Measurements from ENCODE around the gene ARHGAP28.

ARHGAP28 gene

GRCh38 chr18:6950641-6951040, 221.1 kb downstream of the ARHGAP28 start:
- 96% methylated on average over 14 of the region's 14 CpGs for WGBS, 2 experiments
- peaks cover 56% of the 10 kb centered on the region for H3K36me3 ChIP-seq (ENCODE audit: control insufficient read depth, insufficient read depth, low read length)

DNA sequence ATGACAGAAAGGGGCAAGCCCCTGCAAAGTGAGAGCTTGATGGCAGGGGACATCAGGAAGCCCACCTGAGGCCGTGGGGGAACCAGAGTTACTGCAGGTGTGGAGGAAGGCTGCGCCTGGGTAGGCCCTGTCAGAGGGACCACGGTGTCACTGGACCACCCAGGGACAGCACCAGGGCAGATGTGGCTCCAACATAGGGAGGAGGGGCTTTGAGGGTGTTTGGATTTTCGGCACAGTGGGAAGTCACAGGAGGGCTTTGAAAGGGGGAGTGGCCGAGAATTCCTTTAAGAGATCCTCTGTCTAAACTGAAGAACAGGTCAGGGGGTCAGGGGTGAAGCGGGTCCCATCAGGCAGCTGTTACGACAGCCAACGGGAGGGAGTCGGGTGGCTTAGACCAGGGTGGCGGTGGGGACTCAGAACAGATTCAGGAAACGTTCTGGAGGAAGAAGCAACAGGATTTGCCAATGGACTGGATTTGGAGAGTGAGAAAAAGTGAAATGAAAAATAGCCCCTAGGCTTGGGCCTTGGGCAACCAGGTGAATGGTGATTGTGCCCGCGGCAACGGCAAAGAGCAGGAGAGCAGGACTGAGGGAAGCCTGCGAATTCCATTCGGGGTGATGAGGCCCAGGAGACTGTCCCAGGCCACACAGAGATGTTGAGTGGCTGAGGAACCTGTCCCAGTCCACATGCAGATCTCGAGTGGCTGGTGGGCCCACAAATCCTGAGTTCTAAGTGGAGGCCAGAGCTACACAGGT, 222.0 kb downstream of the ARHGAP28 start:
- Histone ChIP-seq H3K9me3 (ENCODE audit: control insufficient read depth, low read length) (no peaks in the 10 kb centered on the region), H3K36me3 (ENCODE audit: control insufficient read depth, insufficient read depth, low read length) (peaks cover 55% of the 10 kb centered on the region), H3K27ac (ENCODE audit: insufficient read depth, low read depth, low read length, poor library complexity, severe bottlenecking) (no peak overlapping the region), H3K4me1 (ENCODE audit: control insufficient read depth, insufficient read depth, low read length) (peaks cover 18% of the 10 kb centered on the region), H3K4me3 (ENCODE audit: insufficient read depth, low read depth, low read length) (no peak overlapping the region), H3K27me3 (ENCODE audit: control insufficient read depth, insufficient read depth, low read length, poor library complexity, severe bottlenecking) (no peaks in the 10 kb centered on the region)
- 69 to 72% methylated on average over 17 of the region's 17 CpGs for WGBS, 2 experiments

More at GRCh38 chr18:6950641-6951040, 221.1 kb downstream of the ARHGAP28 start:
- Histone ChIP-seq H3K27ac (ENCODE audit: insufficient read depth, low read depth, low read length, poor library complexity, severe bottlenecking) (no peak overlapping the region), H3K9me3 (ENCODE audit: control insufficient read depth, low read length) (no peaks in the 10 kb centered on the region), H3K4me1 (ENCODE audit: control insufficient read depth, insufficient read depth, low read length) (peaks cover 18% of the 10 kb centered on the region), H3K27me3 (ENCODE audit: control insufficient read depth, insufficient read depth, low read length, poor library complexity, severe bottlenecking) (no peaks in the 10 kb centered on the region), H3K4me3 (ENCODE audit: insufficient read depth, low read depth, low read length) (no peak overlapping the region)

- peaks cover 55% of the 10 kb centered on the region for H3K36me3 ChIP-seq (ENCODE audit: control insufficient read depth, insufficient read depth, low read length)
- H3K9me3 ChIP-seq (ENCODE audit: control insufficient read depth, low read length), result no peaks in the 10 kb centered on the region
- 93 to 98% methylated on average over 4 of the region's 4 CpGs for WGBS, 2 experiments
- no peak overlapping the region for H3K4me3 ChIP-seq (ENCODE audit: insufficient read depth, low read depth, low read length)
- H3K4me1 ChIP-seq (ENCODE audit: control insufficient read depth, insufficient read depth, low read length), result peaks cover 18% of the 10 kb centered on the region
- no peaks in the 10 kb centered on the region for H3K27me3 ChIP-seq (ENCODE audit: control insufficient read depth, insufficient read depth, low read length, poor library complexity, severe bottlenecking)
- H3K27ac ChIP-seq (ENCODE audit: insufficient read depth, low read depth, low read length, poor library complexity, severe bottlenecking), result no peak overlapping the region
These were observed 225.0 kb downstream of the ARHGAP28 start for GRCh38 chr18:6954501-6954900.

DNA sequence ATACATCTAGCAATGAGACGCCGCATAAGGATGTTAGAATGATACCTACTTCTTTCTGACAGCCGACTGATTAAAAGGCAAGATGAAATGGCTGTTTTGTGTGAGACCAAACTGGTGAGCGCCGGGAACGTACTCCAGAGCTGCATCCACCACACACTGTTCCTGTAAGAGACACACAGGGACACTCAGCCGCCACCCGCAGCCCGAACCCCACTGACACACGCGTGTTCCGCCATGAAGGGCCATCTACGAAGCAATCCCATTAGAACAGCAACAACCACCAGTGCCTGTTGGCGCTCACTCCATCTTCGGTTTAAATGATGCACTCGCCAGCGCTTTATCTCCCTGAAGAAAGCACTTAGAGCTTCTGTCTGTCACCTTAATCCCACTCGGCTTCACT, 225.8 kb downstream of the ARHGAP28 start:
- H3K36me3 ChIP-seq (ENCODE audit: control insufficient read depth, insufficient read depth, low read length), result peaks cover 60% of the 10 kb centered on the region
- WGBS, 2 experiments, result 94 to 96% methylated on average over 18 of the region's 18 CpGs
- no peak overlapping the region for H3K27ac ChIP-seq (ENCODE audit: insufficient read depth, low read depth, low read length, poor library complexity, severe bottlenecking)
- no peaks in the 10 kb centered on the region for H3K27me3 ChIP-seq (ENCODE audit: control insufficient read depth, insufficient read depth, low read length, poor library complexity, severe bottlenecking)
- H3K4me1 ChIP-seq (ENCODE audit: control insufficient read depth, insufficient read depth, low read length), result peaks cover 17% of the 10 kb centered on the region
- no peak overlapping the region for H3K4me3 ChIP-seq (ENCODE audit: insufficient read depth, low read depth, low read length)
- H3K9me3 ChIP-seq (ENCODE audit: control insufficient read depth, low read length), result no peaks in the 10 kb centered on the region

DNA sequence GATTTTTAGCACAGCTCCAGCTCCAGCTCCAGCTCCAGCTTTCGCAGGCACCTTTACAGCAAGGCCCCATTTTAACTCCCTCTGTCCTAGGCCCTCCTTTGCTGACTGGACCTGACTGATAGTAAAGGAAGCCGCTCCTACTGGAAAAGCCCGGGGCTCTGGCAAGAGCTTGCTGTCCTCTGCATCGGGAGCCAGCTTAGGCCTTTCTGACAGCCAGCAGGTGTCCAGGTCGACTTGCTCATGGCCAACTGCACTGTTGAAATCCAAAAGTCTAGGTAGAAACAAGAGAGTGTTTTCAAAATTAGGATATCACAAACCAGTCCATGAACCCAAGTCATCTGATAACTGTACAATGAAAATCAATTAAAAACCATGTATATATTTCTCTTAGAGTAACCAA, 227.0 kb downstream of the ARHGAP28 start:
- Histone ChIP-seq H3K4me3 (ENCODE audit: insufficient read depth, low read depth, low read length) (no peak overlapping the region), H3K27ac (ENCODE audit: insufficient read depth, low read depth, low read length, poor library complexity, severe bottlenecking) (no peak overlapping the region), H3K27me3 (ENCODE audit: control insufficient read depth, insufficient read depth, low read length, poor library complexity, severe bottlenecking) (no peaks in the 10 kb centered on the region), H3K4me1 (ENCODE audit: control insufficient read depth, insufficient read depth, low read length) (peaks cover 8% of the 10 kb centered on the region), H3K36me3 (ENCODE audit: control insufficient read depth, insufficient read depth, low read length) (peaks cover 72% of the 10 kb centered on the region), H3K9me3 (ENCODE audit: control insufficient read depth, low read length) (no peaks in the 10 kb centered on the region)
- 92 to 95% methylated on average over 5 of the region's 5 CpGs for WGBS, 2 experiments

- H3K9me3 ChIP-seq (ENCODE audit: control insufficient read depth, low read length), result no peaks in the 10 kb centered on the region
- H3K4me3 ChIP-seq (ENCODE audit: insufficient read depth, low read depth, low read length), result no peak overlapping the region
- H3K36me3 ChIP-seq (ENCODE audit: control insufficient read depth, insufficient read depth, low read length), result peaks cover 75% of the 10 kb centered on the region
- peaks cover 3% of the 10 kb centered on the region for H3K4me1 ChIP-seq (ENCODE audit: control insufficient read depth, insufficient read depth, low read length)
- 96% methylated on average over 12 of the region's 12 CpGs for WGBS, 2 experiments
- H3K27me3 ChIP-seq (ENCODE audit: control insufficient read depth, insufficient read depth, low read length, poor library complexity, severe bottlenecking), result no peaks in the 10 kb centered on the region
- H3K27ac ChIP-seq (ENCODE audit: insufficient read depth, low read depth, low read length, poor library complexity, severe bottlenecking), result no peak overlapping the region
These were observed 227.5 kb downstream of the ARHGAP28 start for GRCh38 chr18:6956999-6957398.

DNA sequence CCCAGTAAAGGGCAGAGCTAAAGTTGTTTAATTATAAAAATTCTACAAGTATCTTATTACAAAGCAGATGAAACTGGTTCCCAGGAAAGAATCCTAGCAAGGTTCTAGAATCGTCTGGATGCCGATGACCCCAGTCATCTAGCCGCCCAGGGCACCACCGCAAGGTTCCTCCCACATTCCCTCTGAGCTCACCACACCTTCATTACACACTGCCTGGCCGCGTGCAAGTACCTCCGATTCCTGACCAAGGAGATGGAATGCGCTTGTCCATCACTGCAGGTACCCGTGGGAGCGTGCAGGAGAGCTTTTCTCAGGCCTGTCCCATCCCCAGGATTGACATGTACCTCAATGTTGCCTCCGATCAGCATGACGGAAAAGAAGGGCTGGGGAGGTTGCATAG, 229.6 kb downstream of the ARHGAP28 start:
- H3K27ac ChIP-seq (ENCODE audit: insufficient read depth, low read depth, low read length, poor library complexity, severe bottlenecking), result no peak overlapping the region
- peaks cover 79% of the 10 kb centered on the region for H3K36me3 ChIP-seq (ENCODE audit: control insufficient read depth, insufficient read depth, low read length)

GRCh38 chr18:6960124-6960523, 230.6 kb downstream of the ARHGAP28 start:
- H3K4me3 ChIP-seq (ENCODE audit: insufficient read depth, low read depth, low read length), result no peak overlapping the region
- H3K36me3 ChIP-seq (ENCODE audit: control insufficient read depth, insufficient read depth, low read length), result peaks cover 73% of the 10 kb centered on the region
- H3K27ac ChIP-seq (ENCODE audit: insufficient read depth, low read depth, low read length, poor library complexity, severe bottlenecking), result no peak overlapping the region
- no peaks in the 10 kb centered on the region for H3K9me3 ChIP-seq (ENCODE audit: control insufficient read depth, low read length)
- no peaks in the 10 kb centered on the region for H3K4me1 ChIP-seq (ENCODE audit: control insufficient read depth, insufficient read depth, low read length)
- no peaks in the 10 kb centered on the region for H3K27me3 ChIP-seq (ENCODE audit: control insufficient read depth, insufficient read depth, low read length, poor library complexity, severe bottlenecking)
- WGBS, 2 experiments, result 92 to 100% methylated on average over 1 of the region's 1 CpG

More for the DNA sequence above, 229.6 kb downstream of the ARHGAP28 start:
- 91 to 98% methylated on average over 12 of the region's 12 CpGs for WGBS, 2 experiments
- Histone ChIP-seq H3K9me3 (ENCODE audit: control insufficient read depth, low read length) (no peaks in the 10 kb centered on the region), H3K4me3 (ENCODE audit: insufficient read depth, low read depth, low read length) (no peak overlapping the region), H3K27me3 (ENCODE audit: control insufficient read depth, insufficient read depth, low read length, poor library complexity, severe bottlenecking) (no peaks in the 10 kb centered on the region), H3K4me1 (ENCODE audit: control insufficient read depth, insufficient read depth, low read length) (no peaks in the 10 kb centered on the region)

- Histone ChIP-seq H3K9me3 (ENCODE audit: control insufficient read depth, low read length) (no peaks in the 10 kb centered on the region), H3K36me3 (ENCODE audit: control insufficient read depth, insufficient read depth, low read length) (peaks cover 73% of the 10 kb centered on the region), H3K27ac (ENCODE audit: insufficient read depth, low read depth, low read length, poor library complexity, severe bottlenecking) (no peak overlapping the region), H3K27me3 (ENCODE audit: control insufficient read depth, insufficient read depth, low read length, poor library complexity, severe bottlenecking) (no peaks in the 10 kb centered on the region), H3K4me1 (ENCODE audit: control insufficient read depth, insufficient read depth, low read length) (no peaks in the 10 kb centered on the region), H3K4me3 (ENCODE audit: insufficient read depth, low read depth, low read length) (no peak overlapping the region)
- WGBS, 2 experiments, result 95 to 96% methylated on average over 2 of the region's 2 CpGs
These were observed 231.1 kb downstream of the ARHGAP28 start for GRCh38 chr18:6960656-6961055.

DNA sequence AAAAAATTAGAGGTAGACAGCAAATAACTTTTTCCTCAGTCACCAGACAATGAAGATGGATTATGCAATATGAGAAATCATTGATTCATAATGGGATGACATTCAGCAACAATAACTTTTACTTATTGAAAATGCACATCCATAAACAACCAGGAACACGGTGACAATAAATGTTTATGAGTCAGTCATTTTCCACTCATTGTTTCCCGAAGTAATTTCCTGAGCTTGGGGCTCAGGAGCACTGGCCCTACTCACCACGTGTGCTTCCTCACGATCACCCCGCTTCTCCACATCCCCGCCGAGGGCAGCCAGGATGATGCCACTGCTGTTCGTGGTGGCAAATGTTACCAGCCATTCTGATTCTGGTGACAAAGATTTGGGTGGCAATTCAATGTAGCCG, 231.8 kb downstream of the ARHGAP28 start:
- H3K36me3 ChIP-seq (ENCODE audit: control insufficient read depth, insufficient read depth, low read length), result peaks cover 70% of the 10 kb centered on the region
- H3K9me3 ChIP-seq (ENCODE audit: control insufficient read depth, low read length), result no peaks in the 10 kb centered on the region
- no peaks in the 10 kb centered on the region for H3K27me3 ChIP-seq (ENCODE audit: control insufficient read depth, insufficient read depth, low read length, poor library complexity, severe bottlenecking)
- H3K4me3 ChIP-seq (ENCODE audit: insufficient read depth, low read depth, low read length), result no peak overlapping the region
- 96 to 97% methylated on average over 9 of the region's 9 CpGs for WGBS, 2 experiments
- H3K4me1 ChIP-seq (ENCODE audit: control insufficient read depth, insufficient read depth, low read length), result no peaks in the 10 kb centered on the region
- no peak overlapping the region for H3K27ac ChIP-seq (ENCODE audit: insufficient read depth, low read depth, low read length, poor library complexity, severe bottlenecking)
